ENCODE data around the gene GAS6. TPM values are rescaled to one million over a fixed set of nuclear protein-coding genes. Genes with fewer than 3 reads are reported as not detected.

The GAS6 gene
- 5.8 to 9.2 TPM (median 8.7 TPM) in 5 replicates for total RNA-seq (2022; extraction: Qiagen RNA extraction)

GRCh38 chr13:113863524-113864272, at the start of gene GAS6:
Gene GAS6 (minus strand): TSS chr13:113864076. CDS start chr13:113863920, 156 bp downstream.

Other genes with a start within 250 kb of the GAS6 start
- gene ATP4B, start 205.9 kb downstream of the GAS6 start, total RNA-seq (2022; extraction: Qiagen RNA extraction) = not detected in 5 replicates
- gene GRK1, start 196.9 kb downstream of the GAS6 start, total RNA-seq (2022; extraction: Qiagen RNA extraction) = not detected in 5 replicates
- gene TMEM255B, start 104.8 kb downstream of the GAS6 start, total RNA-seq (2022; extraction: Qiagen RNA extraction) = 0.55 to 1.0 TPM (median 0.65 TPM) in 5 replicates
- gene C13orf46, start 110.0 kb upstream of the GAS6 start, total RNA-seq (2022; extraction: Qiagen RNA extraction) = 0.08 to 0.20 TPM (median 0.19 TPM) in 5 replicates